Activated naive CD8-positive, alpha-beta T cell (primary cell): ENCODE results near the gene PAX5.

Source experiments
- H3K27ac Mint-ChIP-seq: one replicate; pipeline ENCODE4 v1.8.0; 2021; ENCODE audit warnings: mixed read lengths
- H3K27me3 Mint-ChIP-seq: one replicate; pipeline ENCODE4 v1.8.0; 2021; ENCODE audit warnings: mixed read lengths
- H3K36me3 Mint-ChIP-seq: one replicate; pipeline ENCODE4 v1.8.0; 2021; ENCODE audit warnings: mixed read lengths
- H3K4me1 Mint-ChIP-seq: one replicate; pipeline ENCODE4 v1.8.0; 2021; ENCODE audit warnings: low read depth, mixed read lengths
- H3K4me3 Mint-ChIP-seq: one replicate; pipeline ENCODE4 v1.8.0; 2021; ENCODE audit warnings: mild to moderate bottlenecking, mixed read lengths
- H3K9me3 Mint-ChIP-seq: one replicate; pipeline ENCODE4 v1.8.0; 2021; ENCODE audit warnings: low read depth, mixed read lengths

Gene PAX5

DNA sequence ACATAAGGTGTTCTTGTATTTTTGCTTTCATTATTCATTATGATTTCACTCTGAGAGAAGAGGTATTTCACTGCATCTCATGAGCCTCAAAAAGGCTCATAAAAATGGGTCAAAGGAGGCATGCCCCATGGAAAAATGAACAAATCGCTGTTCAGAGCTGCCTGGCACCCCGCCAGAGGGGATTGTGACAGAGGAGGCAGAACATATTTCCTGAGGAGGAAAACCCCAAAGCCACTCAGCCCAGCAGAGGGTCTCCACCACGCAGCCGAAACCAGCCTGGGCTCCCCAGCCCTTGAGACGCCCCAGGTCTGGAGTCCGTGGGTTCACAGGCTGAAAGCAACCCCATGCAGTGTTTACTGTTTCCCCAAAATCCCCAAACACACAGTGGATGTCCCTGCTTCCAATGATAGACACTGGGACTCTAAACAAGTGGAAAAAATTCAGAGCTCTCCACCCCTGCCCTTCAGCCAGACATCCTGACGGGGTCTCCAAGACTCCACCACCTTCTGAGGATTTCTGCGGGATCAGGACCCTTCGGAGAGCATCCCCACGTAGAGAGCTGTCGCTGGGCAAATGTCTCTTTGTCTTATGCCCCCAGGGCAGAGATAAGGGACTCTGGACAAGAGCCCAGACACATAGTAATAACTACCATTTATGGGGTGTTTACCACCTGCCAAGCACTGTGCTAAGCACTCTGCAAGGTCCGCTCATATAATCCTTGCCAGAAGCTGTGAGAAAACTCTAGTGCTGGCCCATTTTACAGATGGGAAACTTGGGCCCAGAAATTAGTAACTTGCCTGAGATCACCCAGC lies 122.3 kb downstream of the PAX5 start:
- Mint-ChIP-seq H3K36me3 (no peaks in the 10 kb centered on the region), H3K9me3 (no peaks in the 10 kb centered on the region), H3K27ac (no peak overlapping the region), H3K4me3 (no peak overlapping the region), H3K4me1 (no peaks in the 10 kb centered on the region), H3K27me3 (peaks cover 10% of the 10 kb centered on the region)

- H3K9me3 Mint-ChIP-seq = no peaks in the 10 kb centered on the region
- no peaks in the 10 kb centered on the region for H3K36me3 Mint-ChIP-seq
- no peak overlapping the region for H3K27ac Mint-ChIP-seq
- H3K4me1 Mint-ChIP-seq = no peaks in the 10 kb centered on the region
- H3K27me3 Mint-ChIP-seq = peaks cover 12% of the 10 kb centered on the region
- H3K4me3 Mint-ChIP-seq = no peak overlapping the region
These were observed 123.0 kb downstream of the PAX5 start for GRCh38 chr9:36911037-36911436.

GRCh38 chr9:36906492-36906891 lies 127.6 kb downstream of the PAX5 start:
- Mint-ChIP-seq H3K27me3 (peaks cover 15% of the 10 kb centered on the region), H3K27ac (no peak overlapping the region)

DNA sequence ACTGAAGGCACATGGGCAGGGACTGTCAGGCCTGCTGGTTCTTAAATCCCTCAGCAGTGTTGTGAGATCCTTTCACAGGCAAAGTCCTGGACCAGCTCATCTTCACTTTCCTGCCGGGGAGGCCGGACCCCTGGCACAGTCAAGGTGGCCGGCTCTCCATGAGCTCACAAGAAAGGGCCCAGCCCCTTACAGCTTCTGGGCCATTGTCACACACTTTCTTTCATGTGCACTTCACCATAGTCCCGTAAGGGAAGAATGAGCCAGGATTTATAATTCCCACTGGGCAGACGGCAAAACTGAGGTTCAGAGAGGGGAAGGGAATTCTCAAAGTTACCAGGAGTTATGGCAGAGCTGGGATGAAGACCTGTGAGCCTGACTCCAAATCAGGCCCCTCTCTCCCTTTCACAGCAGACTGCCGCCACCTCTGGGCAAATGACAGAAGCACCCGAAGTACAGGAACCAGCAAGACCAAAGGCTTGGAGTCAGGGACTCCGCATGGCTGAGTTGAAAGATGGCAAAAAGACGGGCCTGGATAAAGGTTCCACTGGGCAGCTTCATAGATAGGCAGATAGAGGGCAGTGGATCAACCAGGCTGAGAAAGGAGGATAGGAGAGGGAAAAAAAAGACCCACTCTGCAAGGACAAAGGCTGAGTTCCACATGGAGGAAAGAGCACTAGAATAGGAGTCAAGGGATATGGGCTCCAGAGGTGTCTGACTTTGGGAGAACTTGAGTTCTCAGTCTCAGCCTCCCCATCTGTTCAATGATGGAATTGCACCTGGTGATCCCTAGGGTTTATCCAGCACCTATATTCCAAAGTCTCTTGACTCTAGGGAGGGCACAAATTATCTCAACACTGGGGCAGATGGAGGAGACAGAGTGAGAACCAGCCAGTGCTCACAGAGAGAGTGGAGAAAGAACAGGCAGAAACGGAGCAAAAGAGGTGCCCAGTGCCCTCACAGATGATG lies 128.7 kb downstream of the PAX5 start:
- H3K36me3 Mint-ChIP-seq = no peaks in the 10 kb centered on the region
- H3K27ac Mint-ChIP-seq = no peak overlapping the region
- H3K4me1 Mint-ChIP-seq = no peaks in the 10 kb centered on the region
- H3K27me3 Mint-ChIP-seq = peaks cover 12% of the 10 kb centered on the region
- H3K4me3 Mint-ChIP-seq = no peak overlapping the region
- H3K9me3 Mint-ChIP-seq = no peaks in the 10 kb centered on the region

More at GRCh38 chr9:36906492-36906891, 127.6 kb downstream of the PAX5 start:
- no peaks in the 10 kb centered on the region for H3K4me1 Mint-ChIP-seq
- H3K9me3 Mint-ChIP-seq = no peaks in the 10 kb centered on the region
- H3K36me3 Mint-ChIP-seq = no peaks in the 10 kb centered on the region
- H3K4me3 Mint-ChIP-seq = no peak overlapping the region

DNA sequence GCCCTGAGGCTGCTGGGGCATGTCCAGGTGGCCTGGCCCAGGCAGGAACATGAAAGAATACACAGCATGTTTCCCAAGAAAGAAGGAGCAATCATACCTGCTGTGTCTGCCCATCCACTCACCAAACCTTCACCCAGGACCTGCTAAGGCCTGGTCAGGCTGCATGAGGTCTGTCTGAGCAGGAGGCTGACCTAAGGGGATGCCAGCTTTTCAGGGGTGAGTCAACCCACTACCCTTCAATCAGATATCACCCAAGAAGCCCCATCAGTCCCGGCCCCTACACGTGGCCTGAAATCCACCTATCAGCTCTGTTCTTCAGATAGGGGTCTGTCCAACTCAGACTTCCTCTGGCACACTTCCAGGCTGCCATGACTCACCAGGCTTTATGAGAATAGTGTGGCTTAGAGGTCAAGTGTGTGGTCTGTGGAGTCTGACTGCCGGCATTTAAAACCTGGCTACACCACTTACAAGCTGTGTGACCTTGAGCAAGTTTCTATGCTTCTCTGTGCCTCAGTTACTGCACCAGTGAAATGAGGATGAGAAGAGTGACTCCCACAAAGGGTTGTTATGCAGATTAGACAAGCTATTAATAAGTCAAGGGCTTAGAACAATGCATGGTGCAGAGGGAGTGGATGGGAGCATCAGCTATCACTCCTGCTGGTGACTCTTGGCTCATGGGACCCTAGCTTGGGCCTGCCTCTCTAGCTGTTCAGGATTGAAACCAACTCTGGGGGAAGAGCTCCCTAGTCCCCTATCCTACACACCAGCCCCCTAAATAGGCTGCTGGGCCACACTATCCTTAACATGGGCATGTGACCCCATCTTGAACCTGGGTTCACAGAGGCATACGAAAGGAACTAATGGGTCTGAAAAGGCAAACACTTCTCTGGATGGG lies 130.3 kb downstream of the PAX5 start:
- H3K4me3 Mint-ChIP-seq = no peak overlapping the region
- no peak overlapping the region for H3K27ac Mint-ChIP-seq
- no peaks in the 10 kb centered on the region for H3K36me3 Mint-ChIP-seq
- peaks cover 9% of the 10 kb centered on the region for H3K27me3 Mint-ChIP-seq
- no peaks in the 10 kb centered on the region for H3K9me3 Mint-ChIP-seq
- H3K4me1 Mint-ChIP-seq = no peaks in the 10 kb centered on the region

DNA sequence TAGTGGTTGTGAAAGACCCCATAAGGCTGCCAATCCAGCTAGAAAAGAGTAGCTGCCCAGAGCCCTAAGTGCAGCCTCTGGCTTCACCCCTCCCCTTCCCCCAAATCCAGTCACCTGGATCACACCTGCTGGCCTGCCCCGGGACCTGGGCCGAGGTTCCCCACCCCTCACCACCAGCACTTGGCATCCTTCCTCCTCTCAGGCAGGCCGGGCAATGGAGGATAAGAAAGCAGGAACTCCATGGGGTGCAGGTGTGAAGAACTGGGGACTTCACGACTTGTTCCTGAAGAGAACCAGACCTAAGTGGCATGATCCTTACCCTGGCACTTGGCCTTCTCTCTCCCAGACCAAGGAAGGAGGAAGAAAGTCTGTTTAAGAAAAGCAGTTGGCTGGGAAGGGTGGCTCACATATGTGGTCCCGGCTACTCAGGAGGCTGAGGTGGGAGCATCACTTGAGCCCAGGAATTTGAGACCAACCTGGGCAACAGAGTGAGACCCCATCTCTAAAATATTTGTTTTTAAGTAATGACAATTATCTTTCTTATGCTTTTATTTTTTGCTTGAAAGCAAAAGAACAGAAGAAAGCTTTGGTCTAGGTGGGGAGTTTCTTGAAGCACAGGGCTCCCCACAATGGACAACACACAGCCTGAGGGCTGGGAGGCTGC lies 131.1 kb downstream of the PAX5 start:
- H3K4me1 Mint-ChIP-seq = no peaks in the 10 kb centered on the region
- H3K9me3 Mint-ChIP-seq = no peaks in the 10 kb centered on the region
- H3K27ac Mint-ChIP-seq = no peak overlapping the region
- H3K36me3 Mint-ChIP-seq = no peaks in the 10 kb centered on the region
- H3K27me3 Mint-ChIP-seq = peaks cover 7% of the 10 kb centered on the region
- H3K4me3 Mint-ChIP-seq = no peak overlapping the region

GRCh38 chr9:36902080-36902716 lies 131.9 kb downstream of the PAX5 start:
- H3K4me1 Mint-ChIP-seq = no peaks in the 10 kb centered on the region
- H3K4me3 Mint-ChIP-seq = no peak overlapping the region
- no peaks in the 10 kb centered on the region for H3K36me3 Mint-ChIP-seq
- no peaks in the 10 kb centered on the region for H3K9me3 Mint-ChIP-seq
- H3K27me3 Mint-ChIP-seq = peaks cover 6% of the 10 kb centered on the region
- H3K27ac Mint-ChIP-seq = no peak overlapping the region

- no peaks in the 10 kb centered on the region for H3K4me1 Mint-ChIP-seq
- no peak overlapping the region for H3K4me3 Mint-ChIP-seq
- H3K27me3 Mint-ChIP-seq = peaks cover 5% of the 10 kb centered on the region
These were observed 132.5 kb downstream of the PAX5 start for GRCh38 chr9:36901528-36901927.

GRCh38 chr9:36900856-36901220 lies 133.2 kb downstream of the PAX5 start:
- no peaks in the 10 kb centered on the region for H3K4me1 Mint-ChIP-seq
- H3K36me3 Mint-ChIP-seq = no peaks in the 10 kb centered on the region
- peaks cover 3% of the 10 kb centered on the region for H3K27me3 Mint-ChIP-seq
- no peak overlapping the region for H3K4me3 Mint-ChIP-seq
- no peak overlapping the region for H3K27ac Mint-ChIP-seq
- no peaks in the 10 kb centered on the region for H3K9me3 Mint-ChIP-seq

More at GRCh38 chr9:36901528-36901927, 132.5 kb downstream of the PAX5 start:
- no peaks in the 10 kb centered on the region for H3K36me3 Mint-ChIP-seq
- H3K27ac Mint-ChIP-seq = no peak overlapping the region
- H3K9me3 Mint-ChIP-seq = no peaks in the 10 kb centered on the region

GRCh38 chr9:36900136-36900855 lies 133.8 kb downstream of the PAX5 start:
- no peak overlapping the region for H3K4me3 Mint-ChIP-seq
- no peaks in the 10 kb centered on the region for H3K9me3 Mint-ChIP-seq
- no peak overlapping the region for H3K27ac Mint-ChIP-seq
- no peaks in the 10 kb centered on the region for H3K4me1 Mint-ChIP-seq
- H3K36me3 Mint-ChIP-seq = no peaks in the 10 kb centered on the region
- peaks cover 3% of the 10 kb centered on the region for H3K27me3 Mint-ChIP-seq

DNA sequence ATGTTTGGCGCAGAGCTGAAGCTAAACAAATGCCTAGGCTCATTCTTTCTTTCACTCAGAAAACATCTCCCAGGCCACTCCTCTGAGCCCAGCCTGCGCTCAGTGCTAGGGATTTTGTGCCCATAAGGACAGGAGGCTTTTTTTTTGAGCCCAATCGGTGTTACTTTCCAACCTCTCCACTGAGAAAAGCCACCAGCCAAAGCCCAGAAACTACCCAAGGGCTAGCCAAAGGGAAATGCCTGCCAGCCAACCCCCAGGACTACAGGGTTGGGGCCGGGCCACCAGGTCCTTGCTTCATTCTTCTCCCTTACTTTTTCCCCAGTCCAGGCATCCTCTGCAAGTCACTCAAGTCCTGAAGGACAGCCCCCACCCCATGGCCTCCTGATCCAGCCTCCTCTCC lies 134.7 kb downstream of the PAX5 start:
- peaks cover 1% of the 10 kb centered on the region for H3K27me3 Mint-ChIP-seq
- no peaks in the 10 kb centered on the region for H3K9me3 Mint-ChIP-seq
- H3K36me3 Mint-ChIP-seq = no peaks in the 10 kb centered on the region
- no peak overlapping the region for H3K27ac Mint-ChIP-seq
- no peak overlapping the region for H3K4me3 Mint-ChIP-seq
- H3K4me1 Mint-ChIP-seq = no peaks in the 10 kb centered on the region

GRCh38 chr9:36898431-36899020 lies 135.5 kb downstream of the PAX5 start:
- H3K27ac Mint-ChIP-seq = no peak overlapping the region
- no peaks in the 10 kb centered on the region for H3K36me3 Mint-ChIP-seq
- peaks cover 1% of the 10 kb centered on the region for H3K27me3 Mint-ChIP-seq
- no peaks in the 10 kb centered on the region for H3K9me3 Mint-ChIP-seq
- no peaks in the 10 kb centered on the region for H3K4me1 Mint-ChIP-seq
- no peak overlapping the region for H3K4me3 Mint-ChIP-seq

GRCh38 chr9:36897478-36897877 lies 136.6 kb downstream of the PAX5 start:
- H3K36me3 Mint-ChIP-seq = no peaks in the 10 kb centered on the region
- no peak overlapping the region for H3K4me3 Mint-ChIP-seq
- peaks cover 5% of the 10 kb centered on the region for H3K27me3 Mint-ChIP-seq
- no peaks in the 10 kb centered on the region for H3K9me3 Mint-ChIP-seq
- no peaks in the 10 kb centered on the region for H3K4me1 Mint-ChIP-seq
- H3K27ac Mint-ChIP-seq = no peak overlapping the region
